Body of pancreas (tissue), 4 donors: Measurements from ENCODE around the gene SGMS2.

Experiments used
- CTCF ChIP-seq, 7 experiments: fragments of 450-650 bp in 4 of 7; fragments of 200-600 bp in 3 of 7; sonication (generic) in 3 of 7; IDR thresholded peaks; one replicate each; pipeline ENCODE4 v1.5.1; 2016 to 2019; ENCODE audit warnings: antibody characterized with exemption in 7 of 7
- POLR2A ChIP-seq, 3 donors: fragments of 450-650 bp; IDR thresholded peaks; one replicate each; pipeline ENCODE4 v1.6.1; 2016; ENCODE audit warnings: antibody characterized with exemption in 3 of 3, mild to moderate bottlenecking in 2 of 3

- no peak for TF ChIP-seq CTCF (IDR thresholded peaks at IDR 0.05)
- no peak for TF ChIP-seq POLR2A (IDR thresholded peaks at IDR 0.05)
Measured at GRCh38 chr4:107917500-107917899, 92.8 kb downstream of the SGMS2 start.
